GM19035 (cell line): ENCODE measurements around the gene FGFBP1.
"Not testable (repeated sequence)": the region's sequence is repeated elsewhere in the genome, so short reads cannot be mapped to it uniquely, and the experiment has no call there.

Source experiments
- ATAC-seq: cut with Tn5 transposase; IDR thresholded peaks from one replicate; pipeline ENCODE4 v1.9.1; 2021; ENCODE audit not compliant: unreplicated experiment

The FGFBP1 gene

DNA sequence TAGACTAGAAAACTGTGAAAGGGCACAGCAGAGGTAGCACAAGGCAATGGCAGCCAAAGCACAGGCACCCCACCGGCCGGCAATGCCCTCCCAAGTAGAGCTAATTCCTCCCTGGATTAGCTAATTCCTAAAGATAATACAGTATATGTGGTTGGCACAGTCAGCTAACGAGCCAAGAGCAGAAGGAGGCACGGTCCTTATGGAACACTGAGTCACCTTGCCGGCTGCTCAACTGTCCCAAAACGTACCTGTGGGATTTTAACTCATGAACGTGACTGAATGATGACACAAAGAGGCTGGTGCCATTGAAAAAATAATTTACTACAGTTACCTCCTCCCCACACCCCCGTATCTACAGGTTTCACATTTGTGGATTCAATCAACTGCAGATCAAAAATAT is 9.1 kb upstream of the FGFBP1 start:
- no peak for ATAC-seq

DNA sequence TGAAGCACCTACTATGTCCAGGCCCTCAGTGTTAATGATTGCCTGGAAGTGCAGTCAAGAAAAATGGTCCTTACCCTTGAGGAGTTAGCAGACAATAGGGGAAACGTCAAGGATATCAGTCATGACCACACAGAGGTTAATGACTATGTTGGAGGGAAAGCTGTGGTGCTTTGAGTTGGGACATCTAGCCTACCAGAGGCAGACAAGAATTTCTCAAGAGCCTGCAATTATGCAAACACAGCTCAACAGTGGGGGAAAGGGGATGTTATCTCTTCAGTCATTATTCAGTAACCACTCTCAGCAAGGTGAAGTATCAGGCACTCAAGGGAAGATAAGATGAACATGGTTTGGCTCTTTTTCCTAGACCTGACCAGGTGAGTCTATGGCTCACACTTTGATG is 7.0 kb upstream of the FGFBP1 start:
- no peak for ATAC-seq

DNA sequence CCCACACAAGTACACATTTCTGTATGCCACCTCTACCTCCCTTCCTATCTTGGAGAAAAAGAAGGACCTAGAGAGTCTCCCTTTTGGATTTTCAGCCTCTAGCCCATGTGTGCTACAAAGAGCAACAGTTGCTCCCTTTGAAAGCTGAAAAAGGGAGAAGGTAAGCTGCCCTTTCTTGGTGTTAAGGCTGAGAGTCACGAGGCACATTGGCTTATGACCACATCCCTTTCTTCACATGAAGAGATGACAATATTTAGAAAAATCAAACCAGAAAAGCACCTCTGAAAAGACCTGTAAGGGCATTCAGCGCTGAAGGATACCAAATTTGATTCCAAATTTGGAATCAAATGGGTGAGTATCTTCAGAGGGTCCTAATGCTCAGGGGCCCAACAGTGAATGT is 6.4 kb upstream of the FGFBP1 start:
- no peak for ATAC-seq

DNA sequence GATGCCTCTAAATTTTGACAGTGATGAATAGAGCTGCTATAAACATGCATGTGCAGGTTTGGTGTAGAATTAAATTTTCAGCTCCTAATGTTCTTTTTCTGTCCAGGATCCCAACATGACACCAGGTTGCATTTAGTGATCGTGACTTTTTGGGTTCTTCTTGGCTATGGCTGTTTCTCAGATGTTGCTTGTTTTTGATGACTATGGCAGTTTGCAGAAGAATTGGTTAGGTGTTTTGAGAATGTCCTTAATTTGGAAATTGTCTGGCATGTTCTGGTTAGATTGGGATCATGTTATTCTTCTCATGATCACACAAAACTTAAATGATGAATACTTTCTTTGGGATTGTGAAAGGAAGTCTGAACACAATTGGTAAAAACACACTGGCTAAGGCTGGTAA is 3.7 kb upstream of the FGFBP1 start:
- ATAC-seq = no peak

DNA sequence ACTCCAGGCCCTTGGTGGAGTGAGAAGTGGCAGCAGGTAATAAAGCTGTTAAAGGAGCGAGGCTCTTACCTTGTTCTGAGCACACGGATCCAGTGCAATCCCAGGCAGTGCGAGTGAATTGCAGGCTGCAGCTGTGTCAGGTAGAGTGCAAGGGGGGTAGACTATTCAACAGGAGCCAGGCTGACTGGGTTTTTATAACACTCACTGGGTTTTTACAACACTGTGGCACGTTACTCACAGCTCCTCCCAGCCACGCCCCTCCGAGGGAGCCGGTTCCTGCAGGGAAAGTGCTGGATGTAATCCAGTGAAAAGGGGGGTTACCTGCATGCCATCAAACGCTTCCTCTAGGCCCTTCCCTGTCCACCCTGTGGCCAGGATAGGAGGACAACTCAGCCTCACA is 358 bp downstream of the FGFBP1 start:
- ATAC-seq = no peak

DNA sequence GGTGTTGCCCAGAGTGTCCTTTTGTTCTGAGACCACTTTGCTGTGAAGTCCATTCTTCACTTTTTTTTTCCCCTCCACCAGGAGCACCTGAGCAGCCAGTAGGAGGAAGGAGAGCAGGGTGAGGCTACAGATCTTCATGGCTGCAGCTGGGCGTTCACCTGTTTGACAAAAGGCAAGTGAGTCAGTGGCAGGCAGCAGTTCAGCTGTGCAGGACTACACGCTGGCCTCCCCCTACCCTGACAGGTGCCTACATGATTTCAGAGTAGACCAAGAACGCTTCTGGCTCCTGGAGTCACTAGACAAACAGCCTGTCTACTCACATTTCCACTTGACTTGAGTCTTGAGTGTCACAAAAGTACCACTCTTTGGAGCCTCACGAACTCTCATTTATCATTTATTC is 2.0 kb downstream of the FGFBP1 start:
- ATAC-seq = no peak

DNA sequence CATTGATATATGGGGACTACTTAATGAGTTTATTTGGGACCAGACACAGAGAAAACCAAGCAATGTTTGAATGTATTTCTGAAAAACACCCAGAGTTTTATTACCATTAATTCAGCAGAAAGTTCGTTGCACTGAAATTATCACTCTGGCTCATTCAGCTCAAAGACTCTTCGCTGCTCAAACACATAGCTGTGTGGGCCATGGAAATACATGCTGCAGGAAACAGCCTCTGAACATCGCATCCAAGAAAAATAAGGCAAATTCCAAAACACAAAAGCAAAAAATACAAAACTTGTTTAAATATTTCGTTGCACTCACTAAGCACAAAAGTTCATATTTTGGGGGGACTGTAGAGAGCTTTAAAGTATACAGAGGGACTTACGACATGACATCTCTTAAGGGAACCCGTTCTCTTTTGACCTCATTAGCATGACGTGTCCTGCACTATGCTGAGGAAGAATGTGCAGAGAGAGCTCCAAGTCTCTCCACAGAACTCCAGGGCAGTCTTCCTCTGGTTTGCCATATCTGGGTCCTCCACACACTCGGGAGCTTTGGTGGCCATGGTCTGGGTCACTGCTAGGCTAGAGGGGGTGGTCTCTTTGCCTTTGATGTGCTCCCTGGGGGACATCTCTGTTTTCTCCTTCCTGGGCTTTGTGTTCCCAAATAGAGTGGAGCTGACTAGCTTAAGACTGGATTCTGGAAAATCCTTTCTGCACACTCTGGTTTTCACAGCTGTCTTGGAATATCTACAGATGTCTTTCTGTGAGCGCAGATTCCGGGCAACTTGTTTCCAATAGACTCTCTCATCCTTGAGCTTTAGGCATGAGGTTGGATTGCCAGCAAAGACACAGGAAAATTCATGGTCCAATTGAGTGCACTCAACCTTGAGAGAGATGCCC is 2.8 kb downstream of the FGFBP1 start:
- no peak for ATAC-seq

DNA sequence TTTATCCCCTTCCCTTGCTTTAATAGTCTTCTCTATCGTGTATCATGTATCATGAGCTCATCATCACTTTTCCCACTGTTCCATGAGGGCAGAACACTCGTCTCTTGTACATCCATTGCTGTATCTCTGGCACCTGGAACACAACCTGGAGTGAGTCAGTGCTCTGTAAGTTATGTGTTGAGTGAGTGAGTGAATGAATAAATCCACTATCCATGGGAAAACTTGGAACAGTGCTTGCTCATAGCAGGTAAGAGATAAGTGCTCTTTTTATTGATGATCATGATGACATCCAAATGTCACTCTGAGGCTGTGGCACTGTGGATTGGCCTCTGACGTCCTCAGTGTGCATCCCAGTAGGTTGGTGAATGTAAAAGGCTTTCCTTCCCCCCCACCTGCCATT is 4.3 kb downstream of the FGFBP1 start:
- no peak for ATAC-seq

DNA sequence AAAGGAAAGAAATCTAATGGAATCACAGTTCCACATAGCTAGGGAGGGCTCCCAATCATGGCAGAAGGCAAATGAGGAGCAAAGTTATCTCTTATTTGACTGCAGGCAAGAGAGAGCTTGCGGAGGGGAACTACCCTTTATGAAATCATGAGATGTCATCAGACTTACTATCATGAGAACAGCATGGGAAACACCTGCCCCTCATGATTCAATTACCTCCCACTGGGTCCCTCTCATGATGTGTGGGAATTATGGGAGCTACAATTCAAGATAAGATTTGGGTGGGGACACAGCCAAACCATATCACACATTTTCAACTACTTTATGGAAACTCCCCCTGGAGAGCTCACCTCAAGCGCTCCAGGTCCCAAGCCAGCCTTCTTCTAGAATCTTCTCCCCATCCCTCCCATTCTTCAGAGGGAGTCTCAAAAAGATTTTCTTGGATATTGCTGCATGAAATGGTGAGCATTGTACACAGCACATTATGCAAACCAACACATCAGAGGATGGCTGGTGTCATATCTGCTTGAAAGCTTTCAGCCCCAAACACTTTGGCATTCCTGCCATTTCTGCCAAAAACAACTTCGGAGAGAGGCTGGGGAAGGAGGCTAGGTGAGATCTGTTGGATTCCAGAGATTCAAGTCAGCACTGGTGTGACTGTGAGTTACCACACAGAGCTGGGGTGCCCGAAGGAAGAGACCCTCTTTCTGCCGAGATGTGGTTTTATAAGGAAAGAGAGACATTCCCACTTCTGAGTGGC is 6.9 kb downstream of the FGFBP1 start:
- ATAC-seq = no peak

DNA sequence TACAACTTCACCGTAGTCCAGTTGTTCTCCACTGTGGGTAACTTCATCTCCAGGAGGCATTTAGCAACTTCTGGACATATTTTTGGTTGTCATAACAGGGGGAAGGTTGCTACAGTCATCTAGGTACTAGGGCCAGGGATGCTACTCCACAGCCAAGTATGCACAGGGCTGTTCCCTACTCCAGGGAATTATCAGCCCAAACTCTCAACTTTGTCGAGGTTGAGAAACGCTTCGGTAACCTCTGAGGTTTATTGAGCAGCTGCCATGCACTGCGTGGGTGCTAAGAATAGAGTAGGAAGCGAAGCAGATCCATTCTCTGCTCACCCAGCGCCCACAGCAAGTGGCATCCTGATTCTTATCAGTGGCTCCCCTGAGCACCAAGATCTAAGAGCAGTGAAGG is 8.2 kb downstream of the FGFBP1 start:
- ATAC-seq = no peak

DNA sequence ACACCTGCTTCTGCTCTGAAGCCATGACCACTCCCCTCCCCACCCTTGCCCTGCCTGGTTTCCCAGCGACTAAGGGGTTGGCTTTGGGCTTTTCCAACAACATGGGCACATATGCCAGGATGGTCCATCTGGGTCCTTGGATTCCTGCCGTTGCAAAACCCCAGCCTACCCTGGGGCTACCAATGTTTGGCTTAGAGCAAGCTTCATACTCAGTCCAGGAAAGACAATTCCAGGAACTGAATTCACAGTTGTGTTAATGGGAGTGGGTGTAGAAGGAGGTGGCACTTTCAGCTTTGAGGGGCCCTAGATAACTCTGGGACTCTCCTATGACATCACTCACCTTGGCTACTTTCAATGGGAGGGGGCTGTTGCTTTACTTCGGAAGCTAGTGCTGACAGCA is 9.0 kb downstream of the FGFBP1 start:
- ATAC-seq = no peak

DNA sequence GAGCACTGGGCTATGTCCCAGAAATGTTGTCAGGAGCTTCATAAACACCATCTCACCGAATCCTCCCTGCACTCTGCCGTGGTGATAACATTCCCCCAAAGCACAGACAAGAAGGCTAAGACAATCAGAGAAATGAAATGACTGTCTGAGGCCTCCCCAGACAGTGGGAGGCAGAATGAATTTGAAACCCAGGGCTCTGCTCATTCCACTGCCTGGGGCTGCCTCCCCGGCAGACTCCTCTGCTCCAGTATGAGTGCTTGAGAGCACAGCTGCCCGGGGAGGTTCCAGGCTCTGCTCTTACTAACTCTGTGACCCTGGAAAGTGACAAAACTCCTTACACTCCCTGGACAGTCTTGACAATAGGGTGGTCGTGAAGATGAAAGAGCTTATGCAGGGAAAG is 9.7 kb downstream of the FGFBP1 start:
- no peak for ATAC-seq

DNA sequence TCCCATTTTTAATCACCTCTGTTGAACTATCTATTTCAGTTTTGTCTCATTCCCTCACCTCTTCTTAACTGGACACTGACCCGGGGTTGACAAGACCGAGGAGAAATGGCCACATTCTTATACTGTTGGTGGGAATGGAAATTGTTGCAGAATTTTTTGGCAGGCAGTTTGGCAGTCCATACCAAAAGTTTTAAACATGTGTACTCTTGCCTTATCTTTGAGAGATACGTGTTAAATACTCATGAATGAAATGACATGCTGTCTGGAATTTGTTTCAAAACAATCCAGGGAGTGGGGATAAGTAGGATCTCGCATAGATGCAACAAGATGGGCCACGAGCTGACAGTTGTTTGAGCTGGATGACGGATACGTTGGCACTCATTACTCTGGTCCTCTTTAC is 12.1 kb downstream of the FGFBP1 start:
- no peak for ATAC-seq

DNA sequence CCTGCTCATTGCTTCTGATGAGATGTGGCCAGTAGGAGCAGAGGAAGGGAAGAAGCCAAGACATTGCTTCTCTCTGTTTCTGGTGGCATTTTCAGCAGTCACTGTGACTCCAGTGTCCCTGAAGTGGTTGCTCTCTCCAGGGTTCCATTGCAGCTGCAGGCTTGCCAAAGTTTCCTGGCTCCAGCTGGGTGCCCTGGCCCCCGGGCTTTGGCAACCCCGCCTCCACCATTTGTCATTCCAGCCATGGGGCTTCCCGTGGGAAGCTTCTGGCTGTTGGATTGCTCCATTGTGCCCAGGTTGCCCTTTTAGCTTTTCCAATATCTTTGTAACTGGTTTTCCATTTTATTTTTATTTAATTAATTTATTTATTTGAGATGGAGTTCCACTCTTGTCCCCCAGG is 12.7 kb downstream of the FGFBP1 start:
- ATAC-seq = no peak

DNA sequence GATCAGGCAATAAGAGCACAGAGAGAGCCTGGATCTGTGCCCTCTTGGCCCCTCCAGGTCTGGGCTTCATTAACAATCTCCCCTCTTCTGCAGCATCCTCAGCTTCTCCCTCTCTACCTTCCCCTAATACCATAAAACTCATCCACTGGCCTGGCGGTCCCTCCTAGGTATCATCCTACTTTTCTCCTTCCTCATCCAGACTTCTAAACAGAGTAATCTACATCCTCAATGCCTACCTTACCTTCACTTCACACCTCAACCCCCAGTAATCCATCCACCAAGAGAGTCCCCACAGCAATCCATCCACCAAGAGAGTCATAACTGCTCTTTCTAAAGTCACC is 17.0 kb downstream of the FGFBP1 start:
- no peak for ATAC-seq

DNA sequence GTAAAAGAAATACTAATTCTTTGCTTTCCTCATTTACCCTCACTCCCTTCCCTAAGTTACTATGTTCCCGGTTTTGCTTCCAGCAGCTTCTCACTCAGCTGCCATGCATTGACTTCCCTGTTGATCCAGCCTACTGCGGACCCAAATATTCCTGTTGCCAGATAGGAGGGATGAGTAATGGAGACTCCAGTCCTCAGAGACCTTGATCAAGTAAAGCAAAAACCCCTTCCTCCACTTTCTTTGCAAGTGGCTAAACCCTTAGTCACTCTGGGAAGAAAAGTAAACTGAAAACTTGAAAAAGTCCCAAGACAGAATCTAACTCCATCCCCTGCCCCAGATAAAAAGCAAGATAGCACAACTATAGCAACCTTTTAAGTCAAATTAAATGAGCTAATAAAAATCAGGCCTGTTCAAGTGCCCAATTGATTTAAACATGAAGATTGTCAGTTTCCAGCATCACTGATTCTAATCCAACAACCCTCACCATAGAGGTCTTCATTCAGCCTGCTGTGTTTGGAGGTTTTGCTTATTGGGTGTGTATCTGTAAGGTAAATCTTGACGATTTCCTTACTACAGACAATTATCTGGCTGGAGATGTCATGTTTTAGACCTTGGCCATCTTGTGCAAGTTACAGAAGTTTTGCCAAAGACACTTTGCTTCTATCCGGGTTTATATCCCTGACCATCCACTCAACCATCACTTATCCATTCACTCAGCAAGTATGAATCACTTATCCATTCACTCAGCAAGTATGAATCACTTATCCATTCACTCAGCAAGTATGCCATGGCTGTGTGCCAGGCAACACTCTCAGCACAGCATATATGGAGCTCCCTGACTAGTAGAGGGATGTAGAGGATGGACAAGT is 17.6 kb downstream of the FGFBP1 start:
- ATAC-seq = no peak

DNA sequence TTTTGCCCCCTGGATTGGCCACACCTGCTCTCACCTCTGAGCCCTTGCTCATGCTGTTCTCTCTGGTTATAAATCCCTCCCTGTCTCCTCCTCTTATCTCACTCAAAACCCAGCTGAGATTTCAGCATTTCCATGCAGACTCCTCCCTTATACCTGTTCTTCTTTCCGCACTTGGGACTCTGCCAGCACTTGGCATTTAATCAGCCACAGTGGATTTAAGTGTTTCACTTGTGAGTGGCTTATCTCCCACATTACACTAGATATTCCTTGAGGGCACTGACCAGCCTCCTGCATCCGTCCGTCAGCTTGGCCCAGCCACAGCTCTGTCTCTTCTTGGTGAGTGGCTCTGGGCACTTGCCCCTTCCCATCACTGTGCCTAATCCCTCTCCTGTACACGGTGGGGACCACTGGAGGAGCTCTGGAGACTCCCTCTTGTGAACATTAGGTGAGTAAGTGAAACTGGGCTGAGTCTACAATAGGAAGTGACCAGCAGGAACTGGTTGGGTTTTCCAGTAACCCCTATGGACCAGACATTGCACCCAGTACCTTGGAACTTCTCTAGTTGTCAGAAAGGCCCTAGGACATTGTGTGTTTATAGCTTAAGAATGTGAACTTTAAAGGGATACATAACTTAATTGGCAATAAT is 19.9 kb downstream of the FGFBP1 start:
- ATAC-seq = no peak

DNA sequence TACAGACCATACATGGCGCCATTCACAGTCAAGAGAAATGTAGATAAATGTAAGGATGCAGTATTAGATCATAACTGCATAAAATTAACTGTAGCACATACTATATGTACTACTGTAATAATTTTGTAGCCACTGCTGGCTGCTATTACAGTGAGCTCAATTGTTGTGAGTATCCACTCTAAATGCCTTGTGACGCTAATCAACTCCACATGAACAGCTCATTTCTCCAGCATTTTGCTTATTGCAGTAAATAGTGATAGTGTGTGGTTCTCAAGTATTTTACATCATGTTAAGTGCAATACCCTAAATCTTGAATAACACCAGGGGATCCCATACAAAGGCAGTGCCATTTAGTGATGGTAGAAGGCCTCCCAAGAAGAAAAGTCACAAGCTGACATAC is 21.2 kb downstream of the FGFBP1 start:
- no peak for ATAC-seq

DNA sequence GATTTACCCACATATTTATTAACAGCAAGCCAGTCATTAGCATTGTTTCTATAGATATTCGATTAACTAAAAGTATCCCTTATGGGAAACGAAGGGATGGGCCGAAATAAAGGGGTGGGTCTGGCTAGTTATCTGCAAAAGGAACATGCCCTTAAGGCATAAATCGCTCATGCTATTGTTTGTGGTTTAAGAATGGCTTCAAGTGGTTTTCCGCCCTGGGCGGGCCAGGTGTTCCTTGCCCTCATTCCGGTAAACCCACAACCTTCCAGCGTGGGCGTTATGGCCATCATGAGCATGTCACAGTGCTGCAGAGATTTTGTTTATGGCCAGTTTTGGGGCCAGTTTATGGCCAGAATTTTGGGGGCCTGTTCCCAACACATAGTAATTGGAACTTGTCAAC is 22.2 kb downstream of the FGFBP1 start:
- ATAC-seq = not testable (repeated sequence)

DNA sequence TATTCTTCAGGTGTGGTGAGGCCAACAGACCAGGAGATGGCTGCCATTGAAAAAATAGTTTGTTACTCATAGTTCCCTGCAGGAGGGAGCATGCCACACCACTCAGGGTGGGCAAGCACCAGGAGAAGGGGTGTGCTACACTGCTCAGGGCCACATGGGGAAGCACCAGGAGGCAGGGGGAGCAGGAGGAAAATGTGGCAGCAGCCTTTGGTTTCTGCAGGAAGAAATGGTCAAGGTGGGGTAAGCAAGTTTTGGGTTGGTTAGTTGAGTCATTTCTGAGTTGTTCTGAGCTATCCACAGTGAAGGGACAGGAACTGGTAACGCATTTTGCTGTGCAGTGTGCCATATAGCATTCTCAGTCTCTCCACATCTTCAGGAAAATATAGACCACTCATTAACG is 23.8 kb downstream of the FGFBP1 start:
- no peak for ATAC-seq

DNA sequence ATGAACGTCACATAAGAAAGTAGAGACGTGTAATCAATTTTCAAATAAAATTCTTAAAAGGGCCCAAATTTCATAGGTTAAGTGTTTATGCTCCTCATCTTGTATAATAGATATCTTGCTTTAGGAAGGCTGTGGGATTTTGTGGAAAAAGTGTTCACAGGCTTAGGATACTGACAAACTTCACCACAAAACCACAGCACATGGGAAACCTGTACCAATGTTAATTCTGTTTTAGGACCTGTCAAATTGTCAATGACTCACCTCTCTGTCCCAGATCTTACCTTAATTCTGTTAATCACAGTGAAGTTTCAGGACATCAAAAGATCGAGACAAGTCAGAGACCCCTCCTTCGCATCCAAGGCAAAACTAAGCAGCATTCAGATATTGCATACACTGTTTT is 24.2 kb downstream of the FGFBP1 start:
- ATAC-seq = no peak
